Esophagus squamous epithelium (tissue), 4 donors: ENCODE results near the gene TMEM121.

Experiments used
- CTCF ChIP-seq, 6 experiments: fragments of 450-650 bp in 4 of 6; fragments of 200-600 bp in 2 of 6; sonication (generic) in 2 of 6; IDR thresholded peaks; one replicate each; pipeline ENCODE4 v1.5.1; 2016 to 2019; ENCODE audit warnings: antibody characterized with exemption in 6 of 6, mild to moderate bottlenecking in 4 of 6, moderate library complexity in 4 of 6
- POLR2A ChIP-seq, 4 donors: fragments of 450-650 bp; IDR thresholded peaks; one replicate each; pipeline ENCODE4 v1.6.1; 2017; ENCODE audit warnings: antibody characterized with exemption in 4 of 4, mild to moderate bottlenecking in 4 of 4, moderate library complexity in 3 of 4

GRCh38 chr14:105490572-105491365 is 35.6 kb upstream of the TMEM121 start, which contains the start of gene TEDC1:
- TF ChIP-seq CTCF (IDR thresholded peaks at IDR 0.05) = peak; percentile 58 to 99 (median 97)
- peak in 3 of 4 donors; percentile 38 to 75 (median 62) for TF ChIP-seq POLR2A (IDR thresholded peaks at IDR 0.05)
